CD14-positive monocyte (primary cell): Measurements from ENCODE around the gene TTLL10. TPM values are rescaled to one million over a fixed set of nuclear protein-coding genes. Genes with fewer than 3 reads are reported as not detected.

Experiments used
- DNase-seq, 3 donors: peaks; one replicate each; pipeline ENCODE4 v3.0.0-alpha.2; 2011 to 2022
- H2AFZ ChIP-seq: 2 replicates; pipeline ENCODE4 v1.6.0; 2012; ENCODE audit warnings: mild to moderate bottlenecking, low read depth, low read length, inconsistent platforms; ENCODE audit not compliant: insufficient read depth, poor library complexity, severe bottlenecking
- H3K27ac ChIP-seq, 2 donors: 1 replicate in 1 of 2; 2 replicates in 1 of 2; pipeline ENCODE4 v1.5.1; 2012 to 2013; ENCODE audit warnings: low read length in 2 of 2, control low read depth in 1 of 2, inconsistent platforms in 1 of 2, low read depth in 1 of 2, mild to moderate bottlenecking in 1 of 2
- H3K27me3 ChIP-seq, 2 donors: one replicate each; pipeline versions ENCODE4 v1.6.0 to v1.6.1; 2011 to 2013; ENCODE audit warnings: low read length in 2 of 2; ENCODE audit not compliant: control insufficient read depth in 2 of 2, insufficient read depth in 2 of 2
- H3K36me3 ChIP-seq, 2 donors: replicated peaks in 1 of 2; 1 replicate in 1 of 2; 2 replicates in 1 of 2; pipeline versions ENCODE4 v1.5.1 to v1.6.1; 2012 to 2013; ENCODE audit warnings: low read length in 2 of 2, control low read depth in 1 of 2, inconsistent platforms in 1 of 2, mild to moderate bottlenecking in 1 of 2; ENCODE audit not compliant: insufficient read depth in 2 of 2, control insufficient read depth in 1 of 2
- H3K4me1 ChIP-seq, 2 donors: 1 replicate in 1 of 2; 2 replicates in 1 of 2; pipeline versions ENCODE4 v1.5.1 to v1.6.1; 2012 to 2013; ENCODE audit warnings: low read length in 2 of 2, control low read depth in 1 of 2, inconsistent platforms in 1 of 2, mild to moderate bottlenecking in 1 of 2, moderate library complexity in 1 of 2; ENCODE audit not compliant: insufficient read depth in 2 of 2, control insufficient read depth in 1 of 2
- H3K4me2 ChIP-seq: replicated peaks from 2 replicates; pipeline ENCODE3; 2012; ENCODE audit warnings: low read length, moderate library complexity, mild to moderate bottlenecking; ENCODE audit not compliant: poor library complexity, severe bottlenecking; ENCODE audit errors: extremely low read depth
- H3K4me3 ChIP-seq, 3 experiments: fragments of 200-600 bp in 1 of 3; sonication (generic) in 1 of 3; replicated peaks in 1 of 3; 1 replicate in 2 of 3; 2 replicates in 1 of 3; pipeline ENCODE4 v1.5.1; 2011 to 2013; ENCODE audit warnings: low read length in 3 of 3, mild to moderate bottlenecking in 3 of 3, control low read depth in 2 of 3, low read depth in 2 of 3, inconsistent platforms in 1 of 3, moderate library complexity in 1 of 3
- H3K79me2 ChIP-seq: 2 replicates; pipeline ENCODE4 v1.6.0; 2012; ENCODE audit warnings: mild to moderate bottlenecking, control low read depth, inconsistent platforms, low read length, moderate library complexity; ENCODE audit not compliant: insufficient read depth
- H3K9ac ChIP-seq: 2 replicates; pipeline ENCODE4 v1.6.0; 2017; ENCODE audit warnings: low read length, mild to moderate bottlenecking; ENCODE audit not compliant: insufficient read depth, poor library complexity, severe bottlenecking
- H3K9me3 ChIP-seq, 2 donors: replicated peaks in 1 of 2; 1 replicate in 1 of 2; 2 replicates in 1 of 2; pipeline versions ENCODE4 v1.5.1 to v1.6.1; 2012 to 2013; ENCODE audit warnings: low read length in 2 of 2, control low read depth in 1 of 2; ENCODE audit not compliant: control insufficient read depth in 1 of 2, insufficient read depth in 1 of 2
- H4K20me1 ChIP-seq: 2 replicates; pipeline ENCODE4 v1.6.0; 2012; ENCODE audit warnings: mild to moderate bottlenecking, low read length, control low read depth, moderate library complexity; ENCODE audit not compliant: insufficient read depth
- H3K27ac Mint-ChIP-seq, 7 donors: one replicate each; pipeline ENCODE4 v1.8.0; 2020; ENCODE audit warnings: mild to moderate bottlenecking in 7 of 7, mixed read lengths in 7 of 7, moderate library complexity in 6 of 7, inconsistent platforms in 2 of 7
- H3K27me3 Mint-ChIP-seq, 3 donors: one replicate each; pipeline ENCODE4 v1.8.0; 2021 to 2022; ENCODE audit warnings: low read depth in 3 of 3, mild to moderate bottlenecking in 3 of 3, mixed read lengths in 3 of 3, moderate library complexity in 3 of 3, inconsistent platforms in 1 of 3
- H3K36me3 Mint-ChIP-seq, 2 donors: one replicate each; pipeline ENCODE4 v1.8.0; 2020; ENCODE audit warnings: mixed read lengths in 2 of 2, inconsistent platforms in 1 of 2, mild to moderate bottlenecking in 1 of 2
- H3K4me1 Mint-ChIP-seq: one replicate; pipeline ENCODE4 v1.8.0; 2020; ENCODE audit warnings: mild to moderate bottlenecking, mixed read lengths
- H3K4me3 Mint-ChIP-seq, 2 donors: one replicate each; pipeline ENCODE4 v1.8.0; 2020; ENCODE audit warnings: mild to moderate bottlenecking in 2 of 2, mixed read lengths in 2 of 2, moderate library complexity in 1 of 2
- H3K9me3 Mint-ChIP-seq, 7 donors: one replicate each; pipeline ENCODE4 v1.8.0; 2020 to 2022; ENCODE audit warnings: mixed read lengths in 7 of 7, mild to moderate bottlenecking in 6 of 7, moderate library complexity in 6 of 7, inconsistent platforms in 2 of 7
- CTCF ChIP-seq: fragments of 200-600 bp; IDR thresholded peaks from one replicate; pipeline ENCODE4 v1.8.0; 2022; ENCODE audit warnings: antibody characterized with exemption, mild to moderate bottlenecking
- WGBS: methylation state at CpG from one replicate; pipeline ENCODE4 v1.1.5; 2013; ENCODE audit warnings: missing lambda C conversion rate; ENCODE audit not compliant: insufficient coverage; 5-methylcytosine and 5-hydroxymethylcytosine counted together
- intact Hi-C, 2 donors: fragments of 100-400 bp; cut with micrococcal nuclease; formaldehyde crosslinking; loops; one replicate each; pipeline versions ENCODE4 v1.15.0 to v1.15.1; 2023
- polyA plus RNA-seq, 3 donors: library from polyadenylated mRNA; depleted of rRNA in 1 of 3; unstranded in 2 of 3; stranded (reverse) in 1 of 3; fragments of 300-500 nt in 2 of 3; fragments of >200 nt in 1 of 3; fragmentation: Illumina TruSeq in 2 of 3; gene quantifications; 1 replicate in 2 of 3; 2 replicates in 1 of 3; pipeline ENCODE4 v1.2.3, GENCODE V29; 2012 to 2021

TTLL10 gene
- polyA plus RNA-seq, 3 donors: 0.06 TPM; not detected in 2

- Histone ChIP-seq H2AFZ (no peak overlapping the region), H3K4me2 (no peak overlapping the region), H3K36me3 (no peaks in the 10 kb centered on the region), H3K4me1 (no peaks in the 10 kb centered on the region), H3K4me3 (no peak overlapping the region), H4K20me1 (no peaks in the 10 kb centered on the region), H3K79me2 (no peaks in the 10 kb centered on the region), H3K27ac (no peak overlapping the region), H3K9ac (no peak overlapping the region), H3K27me3 (peaks cover 0 to 6% of the 10 kb centered on the region in 2 donors), H3K9me3 (no peaks in the 10 kb centered on the region)
- Mint-ChIP-seq H3K4me3 (no peak overlapping the region), H3K27ac (no peak overlapping the region), H3K9me3 (peaks cover 0 to 2% (median 0%) of the 10 kb centered on the region in 7 donors), H3K4me1 (no peaks in the 10 kb centered on the region), H3K36me3 (no peaks in the 10 kb centered on the region), H3K27me3 (peaks cover 0 to 38% (median 1%) of the 10 kb centered on the region in 3 donors)
- no peak for TF ChIP-seq CTCF
- no peak for DNase-seq
- 64% methylated on average over 22 of the region's 30 CpGs for WGBS
- intact Hi-C loops: loop anchor here in 1 of 2 donors (10.0 kb wide), 1 partner anchor 205 kb away; no protein-coding TSS in a partner anchor
These were observed 66.1 kb downstream of the TTLL10 start for GRCh38 chr1:1239614-1240347.

- no peaks in the 10 kb centered on the region for H3K9me3 ChIP-seq
- no peaks in the 10 kb centered on the region for H3K4me1 ChIP-seq
- no peak for DNase-seq
- H3K4me2 ChIP-seq: no peak overlapping the region
- H4K20me1 ChIP-seq: no peaks in the 10 kb centered on the region
- no peak overlapping the region for H3K27ac ChIP-seq
- TF ChIP-seq CTCF: no peak
- peaks cover 0 to 2% (median 0%) of the 10 kb centered on the region in 7 donors for H3K9me3 Mint-ChIP-seq
- peaks cover 0 to 8% of the 10 kb centered on the region in 2 donors for H3K27me3 ChIP-seq
- no CpG with 5 or more reads among the region's 11 CpGs for WGBS
- no peak overlapping the region for H3K4me3 Mint-ChIP-seq
- H3K4me1 Mint-ChIP-seq: no peaks in the 10 kb centered on the region
- H3K79me2 ChIP-seq: no peaks in the 10 kb centered on the region
- no peak overlapping the region for H2AFZ ChIP-seq
- no peak overlapping the region for H3K9ac ChIP-seq
- no peak overlapping the region for H3K27ac Mint-ChIP-seq
- H3K4me3 ChIP-seq: no peak overlapping the region
- no peaks in the 10 kb centered on the region for H3K36me3 Mint-ChIP-seq
- peaks cover 0 to 40% (median 1%) of the 10 kb centered on the region in 3 donors for H3K27me3 Mint-ChIP-seq
- intact Hi-C loops: no loop called here
- H3K36me3 ChIP-seq: no peaks in the 10 kb centered on the region
These were observed 66.7 kb downstream of the TTLL10 start for GRCh38 chr1:1240348-1240732.
